ENCODE results near the gene RAD50. TPM values are rescaled to one million over a fixed set of nuclear protein-coding genes. Genes with fewer than 3 reads are reported as not detected.

RAD50 gene
- polyA plus RNA-seq, 1 experiment: 25.3 TPM

GRCh38 chr5:132662925-132663770, 106.4 kb downstream of the RAD50 start:
- peak; percentile 9; the same call in 1 of the 2 replicates for TF ChIP-seq CTCF (IDR thresholded peaks at IDR 0.05; ENCODE audit: low read depth, low read length)
- DNase-seq (ENCODE audit: low read depth, low spot score): no peak
- no peaks in the 10 kb centered on the region for H3K27me3 ChIP-seq (ENCODE audit: control insufficient read depth, insufficient read depth, low read length)
- H3K4me3 ChIP-seq (ENCODE audit: low read depth, low read length): no peak overlapping the region
- CTCF ChIA-PET: interaction anchor here (0.6 to 0.8 kb wide), 2 partner anchors 14 to 125 kb away, joined by 3 read pairs; no protein-coding TSS in a partner anchor
- no peak overlapping the region for H3K27ac ChIP-seq (ENCODE audit: low read depth, low read length)
- no peaks in the 10 kb centered on the region; the same call in 1 of the 2 replicates for H3K9me3 ChIP-seq (ENCODE audit: control insufficient read depth, insufficient read depth, low read length)
- POLR2A ChIA-PET: no interaction called here

- no peak for TF ChIP-seq CTCF (IDR thresholded peaks at IDR 0.05; ENCODE audit: low read depth, low read length)
- no peak for DNase-seq (ENCODE audit: low read depth, low spot score)
- Histone ChIP-seq H3K9me3 (ENCODE audit: control insufficient read depth, insufficient read depth, low read length) (no peaks in the 10 kb centered on the region; the same call in 1 of the 2 replicates), H3K4me3 (ENCODE audit: low read depth, low read length) (no peak overlapping the region), H3K27ac (ENCODE audit: low read depth, low read length) (no peak overlapping the region), H3K27me3 (ENCODE audit: control insufficient read depth, insufficient read depth, low read length) (no peaks in the 10 kb centered on the region)
- POLR2A ChIA-PET: no interaction called here
- CTCF ChIA-PET: interaction anchor here (0.6 to 0.8 kb wide), 2 partner anchors 13 to 124 kb away, joined by 3 read pairs; no protein-coding TSS in a partner anchor
Observed at GRCh38 chr5:132663771-132664695, 107.3 kb downstream of the RAD50 start.

GRCh38 chr5:132664696-132665209, 108.0 kb downstream of the RAD50 start:
- ChIA-PET CTCF (no interaction called here), POLR2A (no interaction called here)
- no peak overlapping the region for H3K4me3 ChIP-seq (ENCODE audit: low read depth, low read length)
- H3K9me3 ChIP-seq (ENCODE audit: control insufficient read depth, insufficient read depth, low read length): no peaks in the 10 kb centered on the region; the same call in 1 of the 2 replicates
- no peak for DNase-seq (ENCODE audit: low read depth, low spot score)
- H3K27me3 ChIP-seq (ENCODE audit: control insufficient read depth, insufficient read depth, low read length): no peaks in the 10 kb centered on the region
- H3K27ac ChIP-seq (ENCODE audit: low read depth, low read length): no peak overlapping the region
- TF ChIP-seq CTCF (IDR thresholded peaks at IDR 0.05; ENCODE audit: low read depth, low read length): no peak

GRCh38 chr5:132665574-132666080, 108.8 kb downstream of the RAD50 start:
- no peaks in the 10 kb centered on the region; the same call in 1 of the 2 replicates for H3K9me3 ChIP-seq (ENCODE audit: control insufficient read depth, insufficient read depth, low read length)
- DNase-seq (ENCODE audit: low read depth, low spot score): no peak
- ChIA-PET CTCF (no interaction called here), POLR2A (no interaction called here)
- H3K27ac ChIP-seq (ENCODE audit: low read depth, low read length): no peak overlapping the region
- no peaks in the 10 kb centered on the region for H3K27me3 ChIP-seq (ENCODE audit: control insufficient read depth, insufficient read depth, low read length)
- TF ChIP-seq CTCF (IDR thresholded peaks at IDR 0.05; ENCODE audit: low read depth, low read length): no peak
- no peak overlapping the region for H3K4me3 ChIP-seq (ENCODE audit: low read depth, low read length)
